GM21526 (cell line): Measurements from ENCODE around the gene STK38L.
"Not testable (repeated sequence)": the region's sequence is repeated elsewhere in the genome, so short reads cannot be mapped to it uniquely, and the experiment has no call there.

Source experiments
- ATAC-seq: cut with Tn5 transposase; IDR thresholded peaks from one replicate; pipeline ENCODE4 v1.9.1; 2021; ENCODE audit warnings: moderate library complexity; ENCODE audit not compliant: unreplicated experiment, low FRiP score

Gene STK38L

GRCh38 chr12:27221625-27222387, 22.3 kb upstream of the STK38L start:
- peak; percentile 69 for ATAC-seq

- ATAC-seq: no peak
These were observed 17.6 kb upstream of the STK38L start for GRCh38 chr12:27226407-27226929.

- no peak for ATAC-seq
These were observed 14.7 kb upstream of the STK38L start for GRCh38 chr12:27229367-27229766.

- ATAC-seq: not testable (repeated sequence)
These were observed 12.7 kb upstream of the STK38L start for GRCh38 chr12:27231374-27231773.

GRCh38 chr12:27233814-27234213, 10.3 kb upstream of the STK38L start:
- ATAC-seq: no peak

DNA sequence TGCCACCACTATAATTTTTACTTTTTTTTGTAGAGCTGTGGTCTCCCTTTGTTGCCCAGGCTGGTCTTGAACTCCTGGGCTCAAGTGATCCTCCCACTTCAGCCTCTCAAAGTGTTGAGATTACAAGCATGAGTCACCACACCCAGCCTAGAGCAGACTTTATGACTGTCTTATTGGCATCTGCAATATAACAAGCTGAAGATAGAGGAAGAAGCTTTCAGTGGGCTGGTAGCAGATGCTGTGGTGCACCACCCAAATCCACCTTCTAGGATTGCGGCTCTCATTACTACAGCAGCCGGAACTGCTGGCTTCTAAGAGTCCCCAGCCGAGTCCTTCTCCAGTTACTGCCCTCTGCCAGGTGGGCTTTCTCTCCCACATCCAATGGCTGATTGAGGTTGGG, 7.6 kb upstream of the STK38L start:
- no peak for ATAC-seq

DNA sequence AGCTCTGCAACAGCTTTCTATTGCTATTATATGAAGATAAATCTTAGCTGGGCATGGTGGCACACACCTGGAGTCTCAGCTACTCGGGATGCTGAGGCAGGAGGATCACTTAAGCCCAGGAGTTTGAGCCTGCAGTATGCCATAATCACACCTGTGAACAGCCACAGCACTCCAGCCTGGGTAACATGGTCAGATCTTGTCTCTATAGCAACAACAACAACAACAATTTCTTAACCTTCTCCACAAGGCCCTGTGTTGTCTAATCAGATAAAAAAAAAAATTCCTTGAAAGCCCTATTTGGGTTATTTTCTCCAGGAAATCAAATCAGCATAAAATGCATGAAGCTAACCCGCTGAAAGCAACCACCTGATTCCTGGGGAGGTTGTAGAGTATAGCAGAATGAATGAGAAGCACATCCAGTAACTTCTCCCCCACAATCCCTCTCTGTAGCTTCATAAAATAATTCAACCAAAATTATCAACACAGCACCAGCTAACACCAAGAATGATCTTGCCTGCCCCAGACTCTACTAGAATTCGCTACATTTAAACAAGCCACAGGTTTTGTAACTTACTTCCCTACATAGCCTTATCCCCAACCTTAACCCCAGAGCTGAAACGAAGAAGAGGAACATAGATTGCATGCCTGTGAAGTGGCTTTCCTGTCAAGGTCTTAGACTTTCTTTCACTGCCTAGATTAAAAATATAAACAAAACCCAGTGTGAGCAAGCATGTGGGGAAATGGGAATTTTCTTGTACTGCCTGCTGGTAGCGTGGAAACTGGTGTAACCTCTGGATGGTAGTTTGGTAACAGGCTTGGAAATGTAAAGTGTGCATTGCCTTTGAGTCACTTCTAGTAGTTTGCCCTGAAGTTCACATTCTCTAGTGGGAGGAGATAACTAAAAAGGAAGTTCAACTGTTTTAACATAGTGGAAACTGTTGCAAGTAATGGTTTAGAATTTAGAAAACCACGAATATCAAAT, 6.0 kb upstream of the STK38L start:
- peak; percentile 59 for ATAC-seq

- no peak for ATAC-seq
These were observed 1.1 kb upstream of the STK38L start for GRCh38 chr12:27243006-27243405.

DNA sequence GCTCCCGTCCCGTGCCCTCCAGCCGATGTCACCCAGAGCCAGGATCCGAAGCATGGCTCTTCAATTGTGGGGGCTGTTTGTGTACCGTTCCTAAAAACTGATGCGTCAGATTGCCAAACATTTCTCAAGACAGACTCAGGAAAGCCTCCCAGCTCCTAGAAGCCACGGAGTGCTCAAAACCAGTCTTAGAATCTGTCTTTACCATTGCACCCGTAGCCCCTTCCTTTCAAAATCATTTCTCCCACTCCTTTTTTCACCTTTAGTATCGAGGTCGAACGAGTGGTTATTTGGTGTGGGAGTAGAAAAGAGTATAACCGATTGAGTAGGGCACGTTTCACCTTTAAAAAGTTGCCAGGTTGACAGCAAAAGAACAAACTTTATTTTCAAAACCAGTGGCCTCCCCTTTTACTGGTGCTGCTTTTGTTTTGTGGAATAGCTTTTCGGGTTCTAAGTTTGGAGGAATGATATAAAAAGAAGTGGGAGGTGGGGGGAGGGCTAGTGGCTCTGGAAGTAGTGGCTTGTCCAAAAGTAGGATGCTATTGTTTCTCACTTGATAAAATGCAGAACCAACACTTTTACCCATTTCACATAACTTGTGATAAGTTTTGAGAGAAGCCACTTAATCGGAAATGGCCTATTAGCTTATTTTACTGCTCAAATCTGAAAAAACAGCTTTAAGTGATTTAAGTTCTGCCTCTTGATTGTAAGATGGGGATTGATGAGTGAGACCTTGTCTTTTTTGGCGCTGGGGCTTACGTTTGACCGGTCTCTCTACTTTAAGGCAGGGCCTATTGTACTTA, 803 bp downstream of the STK38L start:
- ATAC-seq: no peak

- no peak for ATAC-seq
These were observed 2.1 kb downstream of the STK38L start for GRCh38 chr12:27246141-27246540.

- no peak for ATAC-seq
These were observed 2.7 kb downstream of the STK38L start for GRCh38 chr12:27246774-27247173.

- ATAC-seq: no peak
These were observed 8.8 kb downstream of the STK38L start for GRCh38 chr12:27252934-27253333.

GRCh38 chr12:27253347-27253746, 9.3 kb downstream of the STK38L start:
- ATAC-seq: no peak

GRCh38 chr12:27255806-27256205, 11.7 kb downstream of the STK38L start:
- ATAC-seq: no peak

DNA sequence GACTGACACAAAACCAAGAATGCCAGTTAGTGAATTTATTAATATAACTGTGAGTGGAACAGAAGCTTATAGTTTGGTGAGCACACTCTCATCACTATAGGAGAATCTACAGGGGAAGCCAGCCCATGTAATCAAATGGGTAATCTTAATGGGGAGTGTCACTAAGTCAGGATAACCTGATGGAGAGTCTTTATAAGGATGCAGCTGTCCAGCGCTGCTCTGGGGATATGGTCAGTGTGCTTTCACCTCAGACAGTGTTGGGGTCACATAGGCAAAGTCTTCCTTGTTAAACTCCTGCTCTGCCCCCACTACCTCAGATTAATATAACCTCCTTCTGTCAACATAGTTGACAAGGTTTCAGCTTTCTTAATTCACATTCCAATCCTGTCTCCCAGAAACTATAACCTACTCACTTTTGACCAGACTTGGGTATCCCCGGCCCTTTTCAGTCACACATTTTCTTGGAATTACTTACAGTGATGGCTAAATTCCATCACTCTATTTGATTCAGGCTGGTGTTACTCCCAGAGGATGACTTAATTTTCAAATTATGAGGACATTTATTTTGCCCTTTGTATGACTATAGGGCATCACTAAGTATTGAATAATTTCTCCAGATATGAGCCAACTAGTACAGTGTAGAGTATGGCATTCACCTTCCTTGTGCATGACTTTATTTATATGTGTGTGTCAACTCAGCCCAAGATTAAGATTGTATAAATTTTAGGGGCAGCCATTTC, 13.2 kb downstream of the STK38L start:
- ATAC-seq: no peak

GRCh38 chr12:27260746-27261145, 16.7 kb downstream of the STK38L start:
- no peak for ATAC-seq

DNA sequence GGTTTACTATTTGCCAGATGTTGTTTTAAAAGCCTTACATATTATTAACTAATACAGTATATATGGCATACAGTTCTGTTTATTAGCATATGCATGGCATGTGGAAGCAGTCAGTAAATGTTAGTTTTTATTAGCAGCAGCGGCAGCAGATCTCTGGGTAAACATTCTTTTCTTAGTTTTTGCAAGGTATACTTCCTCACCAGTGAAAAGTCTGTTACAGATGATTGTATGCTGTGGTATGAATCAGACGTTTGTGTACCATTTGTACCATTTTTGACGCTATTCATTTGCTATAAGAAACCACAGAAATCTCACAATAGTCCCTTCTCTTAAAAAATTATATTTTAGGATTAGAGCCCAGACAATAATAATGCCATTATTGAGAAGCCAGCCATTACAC, 17.8 kb downstream of the STK38L start:
- ATAC-seq: no peak

DNA sequence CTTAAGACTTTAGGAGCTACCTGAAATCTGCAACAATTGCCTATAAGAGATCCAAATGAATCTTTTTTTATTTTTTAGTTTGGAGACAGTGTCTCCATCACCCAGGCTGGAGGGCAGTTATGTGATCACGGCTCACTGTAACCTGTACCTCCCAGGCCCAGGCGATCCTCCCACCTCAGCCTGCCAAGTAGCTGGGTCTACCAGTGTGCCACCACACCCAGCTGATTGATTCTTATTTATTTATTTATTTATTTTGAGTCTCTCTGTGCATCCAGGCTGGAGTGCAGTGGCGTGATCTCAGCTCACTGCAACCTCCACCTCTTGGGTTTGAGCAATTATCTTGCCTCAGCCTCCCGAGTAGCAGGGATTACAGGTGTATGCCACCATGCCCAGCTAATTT, 26.1 kb downstream of the STK38L start:
- ATAC-seq: no peak

DNA sequence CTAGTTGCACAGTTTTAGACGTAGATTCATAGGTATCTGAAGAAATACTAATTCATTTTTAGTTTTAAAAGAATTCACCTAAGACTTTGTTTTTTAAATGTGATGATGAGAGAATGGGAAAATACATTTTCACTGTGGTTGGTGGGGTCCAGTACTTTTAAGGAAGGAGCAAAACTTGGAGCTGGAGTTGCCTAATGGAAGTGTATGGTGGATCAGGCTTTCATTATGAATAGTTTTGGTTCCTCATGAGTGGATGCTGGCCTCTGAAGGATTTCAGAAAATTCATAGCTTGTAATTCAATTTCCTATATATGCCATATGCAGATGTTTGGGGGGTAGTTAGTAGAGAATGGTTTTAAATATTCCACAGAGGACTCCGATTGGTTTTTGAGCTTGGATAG, 27.1 kb downstream of the STK38L start:
- ATAC-seq: no peak
